Colonic mucosa (tissue), 4 donors: ENCODE data around the gene TMEM132D. TPM values are rescaled to one million over a fixed set of nuclear protein-coding genes. Genes with fewer than 3 reads are reported as not detected.
"Not testable (repeated sequence)": the region's sequence is repeated elsewhere in the genome, so short reads cannot be mapped to it uniquely, and the experiment has no call there.

Source experiments
- DNase-seq: peaks from one replicate; pipeline ENCODE4 v3.0.0-alpha.2; 2020
- H3K27ac ChIP-seq: fragments of 200-600 bp; one replicate; pipeline ENCODE4 v1.8.0; 2021
- H3K27me3 ChIP-seq: fragments of 200-600 bp; one replicate; pipeline ENCODE4 v1.8.0; 2021
- H3K36me3 ChIP-seq: fragments of 200-600 bp; one replicate; pipeline ENCODE4 v1.8.0; 2021
- H3K4me1 ChIP-seq: fragments of 200-600 bp; one replicate; pipeline ENCODE4 v1.8.0; 2021; ENCODE audit warnings: mild to moderate bottlenecking
- H3K4me3 ChIP-seq: fragments of 200-600 bp; one replicate; pipeline ENCODE4 v1.8.0; 2021
- H3K9ac ChIP-seq, 2 donors: one replicate each; pipeline ENCODE4 v1.7.0; 2013; ENCODE audit warnings: control low read depth in 2 of 2, low read depth in 2 of 2, low read length in 2 of 2
- H3K9me3 ChIP-seq: fragments of 200-600 bp; one replicate; pipeline ENCODE4 v1.8.0; 2021
- CTCF ChIP-seq: fragments of 200-600 bp; IDR thresholded peaks from one replicate; pipeline ENCODE4 v1.8.0; 2022; ENCODE audit warnings: antibody characterized with exemption, mild to moderate bottlenecking
- intact Hi-C: fragments of 100-400 bp; cut with DNase I; formaldehyde crosslinking; loops from one replicate; pipeline ENCODE4 v1.14.1; 2022
- total RNA-seq, 2 donors: library from RNA; stranded (reverse); fragmentation: NEBNext Ultra II Directional in 1 of 2; extraction: Animal tissue kit (Norgen Biotek cat#: 25700) in 1 of 2; gene quantifications; one replicate each; pipeline ENCODE4 v1.2.1, GENCODE V29; 2021
- donor health status: healthy.
- donor health status: DM: no; HTN: no; CAD: no.
- donor health status: DM: no; HTN: no; CAD: no.

Gene TMEM132D
- total RNA-seq, 2 donors from 2014 or later: 0.17 to 0.32 TPM

- H3K9ac ChIP-seq: no peak overlapping the region
- H3K9me3 ChIP-seq: no peaks in the 10 kb centered on the region
- no peak overlapping the region for H3K4me3 ChIP-seq
- DNase-seq: no peak
- no peak overlapping the region for H3K27ac ChIP-seq
- intact Hi-C loops: no loop called here
- no peaks in the 10 kb centered on the region for H3K27me3 ChIP-seq
- no peaks in the 10 kb centered on the region for H3K36me3 ChIP-seq
- TF ChIP-seq CTCF: no peak
- no peaks in the 10 kb centered on the region for H3K4me1 ChIP-seq
Observed at GRCh38 chr12:129190827-129191226, 713.0 kb downstream of the TMEM132D start.

GRCh38 chr12:129189879-129190278 is 713.9 kb downstream of the TMEM132D start:
- H3K9me3 ChIP-seq, H3K27me3 ChIP-seq, H3K4me1 ChIP-seq, DNase-seq, H3K36me3 ChIP-seq, H3K27ac ChIP-seq, H3K4me3 ChIP-seq, H3K9ac ChIP-seq: not testable (repeated sequence)
- intact Hi-C loops: loop anchor here (2.0 kb wide), 1 partner anchor 19 kb away; no protein-coding TSS in a partner anchor

GRCh38 chr12:129186952-129187351 is 716.9 kb downstream of the TMEM132D start:
- no peak overlapping the region for H3K4me3 ChIP-seq
- no peak overlapping the region for H3K27ac ChIP-seq
- H3K9me3 ChIP-seq: no peaks in the 10 kb centered on the region
- intact Hi-C loops: no loop called here
- H3K36me3 ChIP-seq: no peaks in the 10 kb centered on the region
- no peak for TF ChIP-seq CTCF
- H3K4me1 ChIP-seq: no peaks in the 10 kb centered on the region
- H3K9ac ChIP-seq: no peak overlapping the region
- DNase-seq: no peak
- no peaks in the 10 kb centered on the region for H3K27me3 ChIP-seq

- intact Hi-C loops: no loop called here
- no peak overlapping the region for H3K9ac ChIP-seq
- H3K27me3 ChIP-seq: no peaks in the 10 kb centered on the region
- DNase-seq: no peak
- H3K36me3 ChIP-seq: no peaks in the 10 kb centered on the region
- no peaks in the 10 kb centered on the region for H3K9me3 ChIP-seq
- TF ChIP-seq CTCF: no peak
- H3K27ac ChIP-seq: no peak overlapping the region
- H3K4me1 ChIP-seq: no peaks in the 10 kb centered on the region
- H3K4me3 ChIP-seq: no peak overlapping the region
Observed at GRCh38 chr12:129185855-129186254, 718.0 kb downstream of the TMEM132D start.

- no peaks in the 10 kb centered on the region for H3K27me3 ChIP-seq
- no peak overlapping the region for H3K27ac ChIP-seq
- H3K36me3 ChIP-seq: no peaks in the 10 kb centered on the region
- intact Hi-C loops: no loop called here
- no peak overlapping the region for H3K9ac ChIP-seq
- no peak for TF ChIP-seq CTCF
- H3K4me1 ChIP-seq: no peaks in the 10 kb centered on the region
- H3K4me3 ChIP-seq: no peak overlapping the region
- no peak for DNase-seq
- H3K9me3 ChIP-seq: no peaks in the 10 kb centered on the region
Observed at GRCh38 chr12:129184127-129184928, 719.5 kb downstream of the TMEM132D start.

GRCh38 chr12:129179941-129180553 is 723.8 kb downstream of the TMEM132D start:
- Histone ChIP-seq H3K9ac (no peak overlapping the region), H3K4me3 (no peak overlapping the region), H3K27me3 (no peaks in the 10 kb centered on the region), H3K27ac (no peak overlapping the region), H3K4me1 (no peaks in the 10 kb centered on the region), H3K36me3 (no peaks in the 10 kb centered on the region), H3K9me3 (no peaks in the 10 kb centered on the region)
- TF ChIP-seq CTCF: no peak
- intact Hi-C loops: no loop called here
- no peak for DNase-seq
